HuH-7.5 (cell line): Measurements from ENCODE around the gene ADGRB3.
A peak's percentile ranks its signal among the peaks of the same experiment; 100 is the strongest.

Experiments
- DNase-seq: peaks from one replicate; pipeline ENCODE4 v3.0.0; 2011; ENCODE audit warnings: low spot score

The ADGRB3 gene

DNA sequence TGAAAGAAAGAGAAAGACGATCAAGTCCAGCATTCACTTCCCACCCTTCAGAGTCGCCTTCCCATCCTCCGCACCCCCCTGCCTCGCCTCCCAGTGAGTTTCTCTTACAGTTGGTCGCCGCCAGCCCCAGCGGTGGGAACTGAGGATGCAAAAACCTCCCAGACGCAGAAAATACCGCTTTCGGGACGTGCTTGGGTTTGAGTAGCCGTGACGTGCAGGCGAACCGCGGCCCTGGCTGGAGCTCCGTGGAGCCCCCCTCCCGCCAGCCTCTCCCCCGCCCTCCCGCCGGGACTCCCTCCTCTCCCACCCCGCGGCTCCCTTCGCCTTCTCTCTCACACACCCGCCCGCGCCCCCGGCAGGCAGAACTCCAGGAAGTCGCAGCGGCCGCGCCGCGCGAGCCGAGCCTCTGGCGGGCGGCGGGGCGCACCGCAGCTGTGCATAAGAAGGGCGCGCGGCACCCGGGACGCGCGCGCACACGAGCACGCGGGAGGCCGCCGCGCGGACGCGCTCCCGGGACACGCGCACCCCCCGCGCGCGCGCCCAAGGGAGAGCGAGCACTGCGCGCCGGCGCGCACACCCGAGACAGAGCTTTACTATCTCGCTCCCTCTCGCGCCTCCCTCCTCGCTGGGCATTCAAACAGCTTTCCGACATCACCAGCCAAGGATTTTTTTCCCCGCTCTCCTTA is at the start of gene ADGRB3:
TSS of gene ADGRB3 (plus strand) at position 557 of the 686 bp plus-strand sequence. CDS start 3,394 bp downstream, outside the sequence.
- DNase-seq: peak; percentile 47

- no peak for DNase-seq
Measured at GRCh38 chr6:68593558-68593957, 41.5 kb upstream of the ADGRB3 start.

GRCh38 chr6:68597642-68598041 is 37.4 kb upstream of the ADGRB3 start:
- DNase-seq: no peak

GRCh38 chr6:68615938-68616337 is 19.1 kb upstream of the ADGRB3 start:
- DNase-seq: no peak

- no peak for DNase-seq
Measured at GRCh38 chr6:68625998-68626397, 9.1 kb upstream of the ADGRB3 start.

DNA sequence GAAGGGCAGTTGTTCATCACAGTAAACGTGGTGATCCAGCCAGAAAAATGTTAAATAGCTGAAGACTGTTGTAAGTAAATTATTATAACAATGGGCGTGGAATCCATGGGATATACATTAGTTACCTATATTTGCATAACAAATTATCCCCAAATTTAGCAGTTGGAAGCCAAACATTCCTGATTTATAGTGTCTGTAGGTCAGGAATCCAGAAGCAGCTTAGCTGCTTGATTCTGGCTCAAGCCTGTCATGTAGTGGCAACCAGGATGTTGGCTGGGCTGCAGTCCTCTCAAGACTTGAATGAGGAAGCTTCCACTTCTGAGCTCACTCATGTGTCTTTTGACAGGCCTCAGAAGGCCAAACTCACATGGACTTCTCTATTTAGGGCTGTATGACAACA is 6.9 kb upstream of the ADGRB3 start:
- DNase-seq: no peak

GRCh38 chr6:68632734-68633133 is 2.3 kb upstream of the ADGRB3 start:
- no peak for DNase-seq

DNA sequence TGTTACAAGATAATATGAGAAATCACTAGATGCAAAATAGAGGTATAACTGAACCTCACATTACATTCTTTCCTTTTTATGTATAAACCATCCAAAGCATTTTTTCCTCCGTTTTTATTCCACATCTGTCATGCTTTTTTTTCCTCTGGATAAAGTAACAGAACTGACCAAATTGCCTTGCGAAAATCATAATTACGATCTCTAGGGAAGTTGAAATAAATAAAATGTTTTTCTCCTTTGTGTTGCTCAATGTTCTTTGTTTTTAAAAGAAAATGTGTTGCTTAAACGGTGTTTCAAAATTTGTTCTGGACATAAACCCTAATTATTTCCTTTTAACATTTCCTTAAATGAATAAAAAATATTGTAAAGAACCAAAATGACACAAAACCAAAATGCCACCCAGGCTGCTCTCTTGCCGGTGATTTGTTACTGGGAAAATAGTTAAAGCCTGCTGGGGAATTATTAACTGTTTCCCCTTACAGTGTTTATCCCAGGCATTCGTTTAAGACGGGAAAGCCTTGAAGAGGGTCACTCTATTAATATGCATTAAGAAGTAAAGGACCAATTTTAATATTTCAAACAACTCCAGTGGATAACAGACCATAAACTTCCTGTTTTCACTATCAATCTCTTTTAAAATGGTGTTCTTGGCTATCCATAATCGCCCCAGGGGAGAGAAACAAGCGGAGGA is 1.7 kb upstream of the ADGRB3 start:
- DNase-seq: no peak

DNA sequence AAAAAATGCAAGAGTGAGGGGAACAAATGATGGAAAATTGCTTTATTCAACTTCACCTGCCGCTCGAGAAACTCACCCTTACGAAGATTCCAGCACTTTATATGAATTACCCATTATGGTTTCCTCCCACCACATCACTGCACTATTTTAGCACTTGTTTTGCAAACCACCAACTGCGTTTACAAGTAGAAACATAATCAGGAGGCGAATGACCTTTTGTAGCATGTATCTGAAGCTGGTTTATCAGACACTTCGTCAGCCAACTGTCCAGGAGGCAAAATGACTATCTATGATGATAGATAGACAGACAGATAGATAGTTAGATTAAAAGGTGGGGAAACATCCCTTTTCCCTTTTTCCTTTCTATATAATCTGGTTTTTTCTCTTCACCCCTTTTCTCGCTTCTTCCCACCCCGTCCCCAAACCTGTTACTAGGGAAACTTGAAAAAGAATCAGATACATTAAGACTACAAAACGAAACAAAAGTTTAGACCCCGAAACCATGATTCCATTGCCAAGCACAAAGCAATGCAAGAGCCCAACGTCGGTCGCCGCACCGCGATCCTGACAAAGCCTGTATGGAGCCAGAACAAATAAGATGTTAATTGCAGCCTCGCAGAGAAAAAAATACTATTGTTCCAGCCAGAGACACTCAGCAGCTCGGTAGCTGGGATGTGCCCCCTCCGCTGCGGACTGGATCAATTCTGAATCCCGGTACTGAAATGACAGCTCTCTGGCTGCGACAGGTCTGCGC is 933 bp upstream of the ADGRB3 start:
- no peak for DNase-seq

- no peak for DNase-seq
Measured at GRCh38 chr6:68635412-68635705, 277 bp downstream of the ADGRB3 start.

DNA sequence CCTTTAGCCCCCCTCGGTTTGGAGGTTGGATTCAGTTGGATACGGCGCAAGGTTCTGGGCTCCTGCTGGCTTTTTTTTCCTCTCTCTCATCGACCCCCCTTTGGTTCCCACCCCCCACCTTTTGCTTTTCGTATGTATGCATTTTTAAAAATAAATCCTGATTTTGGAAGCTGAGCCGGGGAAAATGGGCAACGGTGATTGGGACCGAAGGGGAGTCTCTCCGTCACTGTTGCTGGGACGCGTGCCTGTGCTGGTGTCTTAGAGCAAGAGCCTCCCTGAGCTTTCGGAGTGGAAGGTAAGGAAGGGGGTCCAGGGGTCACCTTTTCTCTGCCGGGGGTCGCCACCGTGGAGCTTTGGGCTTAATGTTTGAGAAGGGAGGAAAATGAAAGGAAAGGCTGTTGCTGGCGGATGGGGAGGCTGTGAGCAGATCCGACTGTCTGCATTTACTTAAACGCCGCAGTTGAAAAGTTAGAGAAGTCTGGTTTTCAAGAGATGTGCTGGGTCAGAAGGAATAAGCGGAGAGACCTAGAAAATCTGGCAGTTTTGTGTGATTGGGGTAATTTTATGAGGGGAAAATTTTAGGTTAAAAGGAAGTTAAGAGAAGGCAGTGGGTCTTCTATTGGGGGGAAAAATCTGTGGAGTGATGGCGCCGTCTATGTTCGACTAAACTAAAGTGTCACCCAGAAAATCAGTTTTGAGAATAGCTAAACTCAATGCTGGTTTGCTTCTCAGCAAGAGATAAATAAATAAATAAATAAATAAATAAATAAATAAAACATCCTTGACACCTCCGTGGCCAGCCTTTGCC is 828 bp downstream of the ADGRB3 start:
- DNase-seq: peak; percentile 28

GRCh38 chr6:68636666-68637065 is 1.6 kb downstream of the ADGRB3 start:
- DNase-seq: no peak

DNA sequence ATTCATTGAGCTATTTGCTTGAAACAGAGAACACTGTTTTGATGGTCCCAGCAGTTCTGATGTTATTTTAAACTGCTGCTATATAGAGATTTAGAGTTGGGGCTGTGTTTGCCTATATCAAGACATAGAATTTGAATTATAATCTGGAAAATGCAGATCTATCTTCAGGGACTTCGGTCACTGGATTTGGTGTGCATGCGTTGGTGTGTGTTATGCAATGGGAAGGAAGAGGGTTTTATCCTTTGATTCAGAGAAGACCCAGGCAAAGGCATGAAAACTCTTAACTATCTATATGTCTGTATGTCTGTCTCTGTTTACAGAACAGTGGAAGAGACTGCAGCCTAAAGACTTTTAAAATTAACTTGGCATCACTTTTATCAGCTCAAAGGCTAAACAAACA is 2.0 kb downstream of the ADGRB3 start:
- no peak for DNase-seq

GRCh38 chr6:68637782-68638181 is 2.7 kb downstream of the ADGRB3 start:
- DNase-seq: no peak

DNA sequence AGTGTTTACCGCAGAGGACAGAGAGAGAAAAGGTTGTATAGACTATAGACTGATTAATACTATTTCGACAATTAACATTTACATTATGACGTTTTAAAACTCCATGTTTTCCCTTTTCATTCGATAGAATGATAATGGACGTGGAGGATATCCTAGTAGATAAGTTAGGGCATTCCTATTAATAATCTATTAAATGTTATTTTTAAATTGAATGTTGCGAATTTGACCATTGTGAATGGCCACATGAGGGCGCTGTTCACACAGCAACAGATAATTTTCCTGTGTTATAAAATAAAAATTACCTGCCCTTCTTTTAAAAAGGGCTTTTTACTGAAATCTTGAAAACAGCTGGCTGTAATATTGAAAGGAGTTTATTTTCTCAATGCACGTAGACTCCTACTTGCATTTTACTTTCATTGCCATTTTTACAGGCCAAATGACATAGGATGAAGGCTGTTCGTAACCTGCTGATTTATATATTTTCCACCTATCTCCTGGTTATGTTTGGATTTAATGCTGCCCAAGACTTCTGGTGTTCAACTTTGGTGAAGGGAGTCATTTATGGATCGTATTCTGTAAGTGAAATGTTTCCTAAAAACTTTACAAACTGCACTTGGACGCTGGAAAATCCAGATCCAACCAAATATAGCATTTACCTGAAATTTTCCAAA is 3.3 kb downstream of the ADGRB3 start:
- no peak for DNase-seq

DNA sequence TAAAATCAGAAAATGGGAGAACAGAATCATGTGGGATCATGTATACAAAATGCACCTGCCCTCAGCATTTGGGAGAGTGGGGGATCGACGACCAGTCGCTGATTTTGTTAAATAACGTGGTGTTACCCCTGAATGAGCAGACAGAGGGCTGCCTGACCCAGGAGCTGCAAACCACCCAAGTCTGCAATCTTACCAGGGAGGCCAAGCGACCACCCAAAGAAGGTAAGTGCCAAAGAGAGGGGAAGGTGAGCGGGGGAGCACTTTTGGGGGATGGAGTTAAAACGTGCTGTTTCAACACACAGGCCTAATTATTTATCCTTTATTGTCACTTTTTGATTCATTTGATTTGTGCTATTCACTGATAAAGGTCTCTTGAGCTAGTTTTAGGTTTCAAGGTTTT is 4.1 kb downstream of the ADGRB3 start:
- no peak for DNase-seq

- no peak for DNase-seq
Measured at GRCh38 chr6:68639826-68640490, 4.9 kb downstream of the ADGRB3 start.

GRCh38 chr6:68640491-68640835 is 5.4 kb downstream of the ADGRB3 start:
- no peak for DNase-seq

DNA sequence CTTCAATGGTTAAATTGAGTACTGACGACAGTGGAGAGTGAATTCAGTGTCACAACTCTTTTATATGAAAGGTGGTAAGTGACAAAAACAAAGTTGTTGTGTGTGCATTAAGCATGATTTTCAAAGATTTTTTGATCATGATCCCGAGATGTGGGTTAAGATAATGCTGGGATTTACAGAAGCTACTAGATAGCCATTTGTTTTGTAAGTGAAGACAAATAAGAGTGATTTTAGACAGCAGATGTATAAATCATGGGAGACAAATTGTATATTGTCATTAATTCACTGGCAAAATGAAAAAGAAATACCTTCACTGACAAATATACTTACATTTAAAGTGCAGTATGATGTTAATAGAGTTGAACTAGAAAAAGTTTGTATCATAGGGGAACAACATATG is 6.1 kb downstream of the ADGRB3 start:
- DNase-seq: no peak

GRCh38 chr6:68642081-68642480 is 7.0 kb downstream of the ADGRB3 start:
- DNase-seq: no peak

GRCh38 chr6:68642977-68643376 is 7.9 kb downstream of the ADGRB3 start:
- DNase-seq: no peak
